NCI-H446 (cell line): Measurements from ENCODE around the gene GPR17.

Experiments used
- DNase-seq, 2 experiments: peaks; one replicate each; lab custom pipeline; 2025; lab: John Stamatoyannopoulos, UW

Gene GPR17

GRCh38 chr2:127641133-127641532 lies 4.8 kb upstream of the GPR17 start:
- no peak for DNase-seq

- no peak for DNase-seq
Observed at GRCh38 chr2:127641846-127642507, 4.0 kb upstream of the GPR17 start.

- no peak for DNase-seq
Observed at GRCh38 chr2:127642706-127643438, 3.1 kb upstream of the GPR17 start.

GRCh38 chr2:127643439-127644065 lies 2.4 kb upstream of the GPR17 start:
- no peak for DNase-seq

- DNase-seq: no peak
Observed at GRCh38 chr2:127644066-127645025, 1.6 kb upstream of the GPR17 start.

GRCh38 chr2:127645026-127645394 lies 943 bp upstream of the GPR17 start:
- no peak for DNase-seq

GRCh38 chr2:127646487-127647241 lies 711 bp downstream of the GPR17 start:
- DNase-seq: no peak

- no peak for DNase-seq
Observed at GRCh38 chr2:127647242-127648190, 1.6 kb downstream of the GPR17 start.

- DNase-seq: no peak
Observed at GRCh38 chr2:127648321-127648720, 2.4 kb downstream of the GPR17 start.

- peak in 1 of 2 experiments; percentile 45 for DNase-seq
Observed at GRCh38 chr2:127649100-127649611, 3.2 kb downstream of the GPR17 start.

- DNase-seq: peak; percentile 74 to 84
Observed at GRCh38 chr2:127649684-127650040, 3.7 kb downstream of the GPR17 start.

GRCh38 chr2:127650041-127650784 lies 4.3 kb downstream of the GPR17 start:
- no peak for DNase-seq

- DNase-seq: no peak
Observed at GRCh38 chr2:127650785-127651380, 4.9 kb downstream of the GPR17 start.

- no peak for DNase-seq
Observed at GRCh38 chr2:127651381-127651809, 5.4 kb downstream of the GPR17 start.

- DNase-seq: no peak
Observed at GRCh38 chr2:127651971-127652550, 6.1 kb downstream of the GPR17 start.

GRCh38 chr2:127652786-127653357 lies 6.9 kb downstream of the GPR17 start:
- no peak for DNase-seq

GRCh38 chr2:127653421-127654083 lies 7.6 kb downstream of the GPR17 start:
- DNase-seq: no peak
